ENCODE data around the gene PGAM2. TPM values are rescaled to one million over a fixed set of nuclear protein-coding genes. Genes with fewer than 3 reads are reported as not detected.
A peak's percentile ranks its signal among the peaks of the same experiment; 100 is the strongest.

PGAM2 gene
- total and polyA plus RNA-seq, 2 experiments from 2014 or later = not detected

GRCh38 chr7:44046321-44047061 lies 18.9 kb downstream of the PGAM2 start:
- Histone ChIP-seq H3K36me3 (ENCODE audit: low read depth) (peaks cover 9% of the 10 kb centered on the region; the same call in 1 of the 2 replicates), H3K27me3 (replicated peaks; ENCODE audit: insufficient read depth) (no peaks in the 10 kb centered on the region), H4K20me1 (ENCODE audit: insufficient read depth) (0 out of 2 replicates have a peak, but pooled peaks cover 3% of the 10 kb centered on the region), H3K79me2 (ENCODE audit: insufficient read depth) (peaks cover 70% of the 10 kb centered on the region), H3K9ac (peak overlapping the region; percentile 88; the same call in 1 of the 2 replicates), H3K4me2 (ENCODE audit: unreplicated experiment) (no peak overlapping the region), H3K4me3 (no peak overlapping the region), H3K9me2 (ENCODE audit: insufficient read depth) (no peaks in the 10 kb centered on the region), H3K4me1 (ENCODE audit: insufficient read depth) (no peaks in the 10 kb centered on the region), H3K9me3 (ENCODE audit: low read depth) (no peaks in the 10 kb centered on the region), H3K27ac (no peak overlapping the region), H3F3A (ENCODE audit: insufficient read depth) (no peaks in the 10 kb centered on the region; the same call in 1 of the 2 replicates), H2AFZ (no peak overlapping the region)
- in situ Hi-C loops (cut with MboI) = no loop called here
- DNase-seq = no peak
- TF ChIP-seq EZH2 (IDR thresholded peaks at IDR 0.05; ENCODE audit: insufficient read depth, poor library complexity, severe bottlenecking) (no peak), EZH2phosphoT487 (IDR thresholded peaks at IDR 0.05; ENCODE audit: insufficient read depth, low read depth) (no peak)
- WGBS, 2 experiments (ENCODE audit: low coverage in 1 of 2, low lambda C conversion rate in 2 of 2, missing lambda C conversion rate in 2 of 2) = 83 to 86% methylated on average over 8 of the region's 8 CpGs

GRCh38 chr7:44045226-44046014 lies 19.9 kb downstream of the PGAM2 start:
- H3K27ac ChIP-seq = peak overlapping the region; percentile 53

GRCh38 chr7:44044315-44045225 lies 20.8 kb downstream of the PGAM2 start, which contains the start of gene DBNL:
TSS of gene DBNL (plus strand) at chr7:44044702. CDS start at chr7:44044738, 36 bp downstream.
- H3K9me3 ChIP-seq (ENCODE audit: low read depth) = no peaks in the 10 kb centered on the region
- H3K27me3 ChIP-seq (replicated peaks; ENCODE audit: insufficient read depth) = no peaks in the 10 kb centered on the region
- peak within 1 kb of the TSS; percentile 94 for H3K4me2 ChIP-seq (ENCODE audit: unreplicated experiment)
- H3K9me2 ChIP-seq (ENCODE audit: insufficient read depth) = no peaks in the 10 kb centered on the region
- no peaks in the 10 kb centered on the region for H3K36me3 ChIP-seq (ENCODE audit: low read depth)
- DNase-seq = peak; percentile 97
- H3K9ac ChIP-seq = peak within 1 kb of the TSS; percentile 88
- peaks cover 51% of the 10 kb centered on the region for H3K79me2 ChIP-seq (ENCODE audit: insufficient read depth)
- H3K4me3 ChIP-seq = peak within 1 kb of the TSS; percentile 86
- 1 to 2% methylated on average over 42 to 65 of the region's 74 CpGs for WGBS, 2 experiments (ENCODE audit: low coverage in 1 of 2, low lambda C conversion rate in 2 of 2, missing lambda C conversion rate in 2 of 2)
- no peaks in the 10 kb centered on the region; the same call in 1 of the 2 replicates for H3F3A ChIP-seq (ENCODE audit: insufficient read depth)
- 0 out of 2 replicates have a peak, but pooled peaks cover 3% of the 10 kb centered on the region for H4K20me1 ChIP-seq (ENCODE audit: insufficient read depth)
- peak within 1 kb of the TSS; percentile 83 for H2AFZ ChIP-seq
- no peaks in the 10 kb centered on the region for H3K4me1 ChIP-seq (ENCODE audit: insufficient read depth)
- H3K27ac ChIP-seq = peak within 1 kb of the TSS; percentile 53
- no peak for TF ChIP-seq EZH2 (IDR thresholded peaks at IDR 0.05; ENCODE audit: insufficient read depth, poor library complexity, severe bottlenecking)
- no peak for TF ChIP-seq EZH2phosphoT487 (IDR thresholded peaks at IDR 0.05; ENCODE audit: insufficient read depth, low read depth)
- in situ Hi-C loops (cut with MboI) = no loop called here

More at GRCh38 chr7:44045226-44046014, 19.9 kb downstream of the PGAM2 start:
- 15 to 16% methylated on average over 15 of the region's 15 CpGs for WGBS, 2 experiments (ENCODE audit: low coverage in 1 of 2, low lambda C conversion rate in 2 of 2, missing lambda C conversion rate in 2 of 2)
- peak overlapping the region; percentile 83 for H2AFZ ChIP-seq
- no peaks in the 10 kb centered on the region for H3K27me3 ChIP-seq (replicated peaks; ENCODE audit: insufficient read depth)
- no peaks in the 10 kb centered on the region for H3K4me1 ChIP-seq (ENCODE audit: insufficient read depth)
- 0 out of 2 replicates have a peak, but pooled peaks cover 3% of the 10 kb centered on the region for H4K20me1 ChIP-seq (ENCODE audit: insufficient read depth)
- no peaks in the 10 kb centered on the region for H3K9me3 ChIP-seq (ENCODE audit: low read depth)
- peak overlapping the region; percentile 86 for H3K4me3 ChIP-seq
- no peaks in the 10 kb centered on the region for H3K36me3 ChIP-seq (ENCODE audit: low read depth)
- no peaks in the 10 kb centered on the region; the same call in 1 of the 2 replicates for H3F3A ChIP-seq (ENCODE audit: insufficient read depth)
- DNase-seq = peak; percentile 79
- TF ChIP-seq EZH2phosphoT487 (IDR thresholded peaks at IDR 0.05; ENCODE audit: insufficient read depth, low read depth) (no peak), EZH2 (IDR thresholded peaks at IDR 0.05; ENCODE audit: insufficient read depth, poor library complexity, severe bottlenecking) (no peak)
- peaks cover 60% of the 10 kb centered on the region for H3K79me2 ChIP-seq (ENCODE audit: insufficient read depth)
- H3K9me2 ChIP-seq (ENCODE audit: insufficient read depth) = no peaks in the 10 kb centered on the region
- in situ Hi-C loops (cut with MboI) = no loop called here
- peak overlapping the region; percentile 88 for H3K9ac ChIP-seq
- H3K4me2 ChIP-seq (ENCODE audit: unreplicated experiment) = peak overlapping the region; percentile 91
